Adrenal gland (tissue), 12 donors: ENCODE results near the gene FHL1. TPM values are rescaled to one million over a fixed set of nuclear protein-coding genes. Genes with fewer than 3 reads are reported as not detected.

Experiments used
- DNase-seq, 7 donors: peaks; one replicate each; pipeline ENCODE4 v3.0.0-alpha.2; 2019 to 2020
- H3K27ac ChIP-seq, 5 donors: fragments of 200-600 bp; sonication (generic) in 4 of 5; 1 replicate in 3 of 5; 2 replicates in 2 of 5; pipeline versions ENCODE4 v1.5.1 to v1.8.0; 2016 to 2020; ENCODE audit warnings: mild to moderate bottlenecking in 1 of 5
- H3K27me3 ChIP-seq: fragments of 200-600 bp; 2 replicates; pipeline ENCODE4 v1.8.0; 2021
- H3K36me3 ChIP-seq, 2 donors: fragments of 200-600 bp; replicated peaks in 1 of 2; 1 replicate in 1 of 2; 2 replicates in 1 of 2; pipeline versions ENCODE4 v1.5.1 to v1.8.0; 2018 to 2022
- H3K4me1 ChIP-seq, 2 donors: fragments of 200-600 bp; replicated peaks in 1 of 2; 1 replicate in 1 of 2; 2 replicates in 1 of 2; pipeline versions ENCODE4 v1.5.1 to v1.8.0; 2018 to 2021
- H3K4me3 ChIP-seq, 4 donors: fragments of 200-600 bp; sonication (generic) in 3 of 4; one replicate each; pipeline ENCODE4 v1.5.1; 2016 to 2018
- H3K9me3 ChIP-seq, 3 donors: fragments of 200-600 bp; sonication (generic) in 1 of 3; replicated peaks in 1 of 3; 1 replicate in 2 of 3; 2 replicates in 1 of 3; pipeline versions ENCODE4 v1.5.1 to v1.8.0; 2016 to 2021
- CTCF ChIP-seq, 6 experiments: fragments of 450-650 bp in 4 of 6; fragments of 200-600 bp in 2 of 6; sonication (generic) in 1 of 6; IDR thresholded peaks; 1 replicate in 5 of 6; 2 replicates in 1 of 6; pipeline versions ENCODE4 v1.5.1 to v1.8.0; 2016 to 2021; ENCODE audit warnings: antibody characterized with exemption in 6 of 6, mild to moderate bottlenecking in 2 of 6, moderate library complexity in 1 of 6
- POLR2A ChIP-seq, 2 donors: fragments of 450-650 bp; IDR thresholded peaks; one replicate each; pipeline ENCODE4 v1.6.1; 2017; ENCODE audit warnings: antibody characterized with exemption in 2 of 2, mild to moderate bottlenecking in 2 of 2, moderate library complexity in 1 of 2
- WGBS, 4 donors: extraction: QIAGEN DNeasy Blood & Tissue Kit in 2 of 4; methylation state at CpG; one replicate each; pipeline versions ENCODE4 v1.1.5 to v1.1.7; 2013 to 2017; 5-methylcytosine and 5-hydroxymethylcytosine counted together
- intact Hi-C, 2 donors: fragments of 100-400 bp; cut with DNase I; formaldehyde crosslinking; loops; one replicate each; pipeline versions ENCODE4 v1.14.1 to v1.15.0; 2022 to 2023
- polyA plus RNA-seq, 3 donors: library from polyadenylated mRNA; stranded (reverse); fragments of 200-250 nt in 2 of 3; fragments of 350-450 nt in 1 of 3; fragmentation: Illumina TruSeq in 1 of 3; extraction: RNeasy Lipid Tissue Mini Kit (QIAGEN cat#74804) in 1 of 3; gene quantifications; one replicate each; pipeline ENCODE4 v1.2.3, GENCODE V29; 2013 to 2014
- total RNA-seq, 9 donors: library from RNA; depleted of rRNA in 4 of 9; stranded (reverse); fragments of >200 nt in 4 of 9; fragments of 120-200 nt in 1 of 9; fragmentation: NEBNext Ultra II Directional in 1 of 9; extraction: Animal tissue kit (Norgen Biotek cat#: 25700) in 1 of 9; gene quantifications; one replicate each; pipeline versions ENCODE4 v1.1.0 to v1.2.4, GENCODE V29; 2013 to 2023
- donor health status: healthy with polysubstance abuse.
- donor health status: Bipolar disorder and iron deficiency.
- donor health status: DM: yes; HTN: yes; CAD: no.
- donor health status: DM: no; HTN: no; CAD: no.
- donor health status: DM: no; HTN: no; CAD: no.
- donor health status: DM: yes; HTN: yes; CAD: no.

Gene FHL1
- total and polyA plus RNA-seq, 12 donors: 23.2 to 78.0 (median 50.0) TPM

GRCh38 chrX:136191171-136191570, 43.8 kb downstream of the FHL1 start:
- H3K9me3 ChIP-seq: no peaks in the 10 kb centered on the region
- no peak overlapping the region for H3K4me3 ChIP-seq
- TF ChIP-seq CTCF (IDR thresholded peaks at IDR 0.05) (no peak), POLR2A (IDR thresholded peaks at IDR 0.05) (no peak)
- peaks cover 0 to 18% of the 10 kb centered on the region in 2 donors for H3K4me1 ChIP-seq
- no peaks in the 10 kb centered on the region for H3K27me3 ChIP-seq
- H3K27ac ChIP-seq: peak overlapping the region in 1 of 5 donors; percentile 23
- H3K36me3 ChIP-seq: no peaks in the 10 kb centered on the region
- 51 to 64% (median 61%) methylated on average over 5 to 6 of the region's 6 CpGs for WGBS, 4 donors
- DNase-seq: peak in 4 of 7 donors; percentile 26 to 63 (median 38)
- intact Hi-C loops: no loop called here

GRCh38 chrX:136192135-136192534, 44.8 kb downstream of the FHL1 start:
- Histone ChIP-seq H3K9me3 (no peaks in the 10 kb centered on the region), H3K4me1 (peaks cover 0 to 18% of the 10 kb centered on the region in 2 donors), H3K4me3 (no peak overlapping the region), H3K36me3 (no peaks in the 10 kb centered on the region), H3K27ac (peak overlapping the region in 2 of 5 donors; percentile 21 to 49), H3K27me3 (no peaks in the 10 kb centered on the region)
- WGBS, 4 donors: 64 to 85% (median 70%) methylated on average over 2 of the region's 2 CpGs
- no peak for TF ChIP-seq POLR2A (IDR thresholded peaks at IDR 0.05)
- TF ChIP-seq CTCF (IDR thresholded peaks at IDR 0.05): no peak
- intact Hi-C loops: no loop called here
- DNase-seq: no peak

GRCh38 chrX:136192839-136193414, 45.6 kb downstream of the FHL1 start:
- WGBS, 4 donors: 24 to 57% (median 48%) methylated on average over 3 of the region's 3 CpGs
- H3K4me3 ChIP-seq: no peak overlapping the region
- peaks cover 0 to 18% of the 10 kb centered on the region in 2 donors for H3K4me1 ChIP-seq
- no peaks in the 10 kb centered on the region for H3K9me3 ChIP-seq
- peak overlapping the region in 2 of 5 donors; percentile 49 to 65 for H3K27ac ChIP-seq
- no peak for DNase-seq
- TF ChIP-seq CTCF (IDR thresholded peaks at IDR 0.05) (no peak), POLR2A (IDR thresholded peaks at IDR 0.05) (no peak)
- no peaks in the 10 kb centered on the region for H3K27me3 ChIP-seq
- intact Hi-C loops: no loop called here
- H3K36me3 ChIP-seq: no peaks in the 10 kb centered on the region

GRCh38 chrX:136193771-136194170, 46.4 kb downstream of the FHL1 start:
- WGBS, 4 donors: 44 to 55% (median 47%) methylated on average over 4 of the region's 4 CpGs
- peak overlapping the region in 1 of 5 donors; percentile 65 for H3K27ac ChIP-seq
- intact Hi-C loops: no loop called here
- no peak for TF ChIP-seq POLR2A (IDR thresholded peaks at IDR 0.05)
- TF ChIP-seq CTCF (IDR thresholded peaks at IDR 0.05): no peak
- H3K36me3 ChIP-seq: no peaks in the 10 kb centered on the region
- peaks cover 0 to 18% of the 10 kb centered on the region in 2 donors for H3K4me1 ChIP-seq
- DNase-seq: no peak
- no peaks in the 10 kb centered on the region for H3K27me3 ChIP-seq
- H3K4me3 ChIP-seq: no peak overlapping the region
- no peaks in the 10 kb centered on the region for H3K9me3 ChIP-seq
